ENCODE measurements around the gene GRID1. TPM values are rescaled to one million over a fixed set of nuclear protein-coding genes. Genes with fewer than 3 reads are reported as not detected.

The GRID1 gene
- total RNA-seq, 2 experiments from 2014 or later = not detected

GRCh38 chr10:85888004-85888403 lies 478.6 kb downstream of the GRID1 start:
- POLR2A ChIA-PET = no interaction called here
- Mint-ChIP-seq H3K36me3 (no peaks in the 10 kb centered on the region), H3K4me3 (no peak overlapping the region), H3K27me3 (peaks cover 7% of the 10 kb centered on the region), H3K27ac (no peak overlapping the region), H3K9me3 (no peaks in the 10 kb centered on the region), H3K4me1 (no peaks in the 10 kb centered on the region)
- ATAC-seq (ENCODE audit: low read depth) = no peak
- DNase-seq = no peak

- Mint-ChIP-seq H3K27ac (no peak overlapping the region), H3K4me1 (no peaks in the 10 kb centered on the region), H3K9me3 (peaks cover under 1% of the 10 kb centered on the region), H3K4me3 (no peak overlapping the region), H3K36me3 (no peaks in the 10 kb centered on the region), H3K27me3 (no peaks in the 10 kb centered on the region)
- POLR2A ChIA-PET = no interaction called here
- ATAC-seq (ENCODE audit: low read depth) (no peak), DNase-seq (no peak)
These were observed 492.4 kb downstream of the GRID1 start for GRCh38 chr10:85874208-85874607.

GRCh38 chr10:85873063-85873462 lies 493.5 kb downstream of the GRID1 start:
- ATAC-seq (ENCODE audit: low read depth) (no peak), DNase-seq (no peak)
- Mint-ChIP-seq H3K36me3 (no peaks in the 10 kb centered on the region), H3K9me3 (no peaks in the 10 kb centered on the region), H3K4me1 (no peaks in the 10 kb centered on the region), H3K4me3 (no peak overlapping the region), H3K27ac (no peak overlapping the region), H3K27me3 (no peaks in the 10 kb centered on the region)
- POLR2A ChIA-PET = no interaction called here

GRCh38 chr10:85868627-85869499 lies 497.7 kb downstream of the GRID1 start:
- no peaks in the 10 kb centered on the region for H3K36me3 Mint-ChIP-seq
- POLR2A ChIA-PET = no interaction called here
- no peaks in the 10 kb centered on the region for H3K27me3 Mint-ChIP-seq
- H3K4me3 Mint-ChIP-seq = no peak overlapping the region
- H3K27ac Mint-ChIP-seq = no peak overlapping the region
- no peaks in the 10 kb centered on the region for H3K4me1 Mint-ChIP-seq
- no peak for ATAC-seq (ENCODE audit: low read depth)
- DNase-seq = no peak
- no peaks in the 10 kb centered on the region for H3K9me3 Mint-ChIP-seq

GRCh38 chr10:85864868-85865526 lies 501.6 kb downstream of the GRID1 start:
- no peaks in the 10 kb centered on the region for H3K27me3 Mint-ChIP-seq
- H3K9me3 Mint-ChIP-seq = no peaks in the 10 kb centered on the region
- no peaks in the 10 kb centered on the region for H3K36me3 Mint-ChIP-seq
- no peak for DNase-seq
- ATAC-seq (ENCODE audit: low read depth) = no peak
- no peak overlapping the region for H3K4me3 Mint-ChIP-seq
- H3K4me1 Mint-ChIP-seq = no peaks in the 10 kb centered on the region
- H3K27ac Mint-ChIP-seq = no peak overlapping the region
- POLR2A ChIA-PET = no interaction called here

GRCh38 chr10:85864173-85864549 lies 502.4 kb downstream of the GRID1 start:
- POLR2A ChIA-PET = no interaction called here
- no peak overlapping the region for H3K27ac Mint-ChIP-seq
- DNase-seq = no peak

GRCh38 chr10:85863301-85864172 lies 503.1 kb downstream of the GRID1 start:
- H3K36me3 Mint-ChIP-seq = no peaks in the 10 kb centered on the region
- H3K27me3 Mint-ChIP-seq = no peaks in the 10 kb centered on the region
- H3K4me3 Mint-ChIP-seq = no peak overlapping the region
- H3K9me3 Mint-ChIP-seq = no peaks in the 10 kb centered on the region
- H3K27ac Mint-ChIP-seq = no peak overlapping the region
- H3K4me1 Mint-ChIP-seq = no peaks in the 10 kb centered on the region
- POLR2A ChIA-PET = no interaction called here
- no peak for ATAC-seq (ENCODE audit: low read depth)
- DNase-seq = no peak

More at GRCh38 chr10:85864173-85864549, 502.4 kb downstream of the GRID1 start:
- no peaks in the 10 kb centered on the region for H3K9me3 Mint-ChIP-seq
- no peaks in the 10 kb centered on the region for H3K36me3 Mint-ChIP-seq
- no peaks in the 10 kb centered on the region for H3K27me3 Mint-ChIP-seq
- no peak overlapping the region for H3K4me3 Mint-ChIP-seq
- no peak for ATAC-seq (ENCODE audit: low read depth)
- no peaks in the 10 kb centered on the region for H3K4me1 Mint-ChIP-seq

GRCh38 chr10:85862771-85863170 lies 503.8 kb downstream of the GRID1 start:
- H3K27ac Mint-ChIP-seq = no peak overlapping the region
- ATAC-seq (ENCODE audit: low read depth) (no peak), DNase-seq (no peak)
- no peaks in the 10 kb centered on the region for H3K36me3 Mint-ChIP-seq
- H3K4me3 Mint-ChIP-seq = no peak overlapping the region
- no peaks in the 10 kb centered on the region for H3K4me1 Mint-ChIP-seq
- no peaks in the 10 kb centered on the region for H3K9me3 Mint-ChIP-seq
- H3K27me3 Mint-ChIP-seq = no peaks in the 10 kb centered on the region
- POLR2A ChIA-PET = no interaction called here

GRCh38 chr10:85861513-85862197 lies 504.9 kb downstream of the GRID1 start:
- H3K4me1 Mint-ChIP-seq = no peaks in the 10 kb centered on the region
- no peak for ATAC-seq (ENCODE audit: low read depth)
- H3K9me3 Mint-ChIP-seq = no peaks in the 10 kb centered on the region
- no peak for DNase-seq
- H3K27ac Mint-ChIP-seq = no peak overlapping the region
- no peaks in the 10 kb centered on the region for H3K36me3 Mint-ChIP-seq
- no peaks in the 10 kb centered on the region for H3K27me3 Mint-ChIP-seq
- no peak overlapping the region for H3K4me3 Mint-ChIP-seq
- POLR2A ChIA-PET = no interaction called here

GRCh38 chr10:85859859-85860258 lies 506.7 kb downstream of the GRID1 start:
- Mint-ChIP-seq H3K4me1 (no peaks in the 10 kb centered on the region), H3K4me3 (no peak overlapping the region), H3K27me3 (no peaks in the 10 kb centered on the region), H3K36me3 (no peaks in the 10 kb centered on the region), H3K27ac (no peak overlapping the region), H3K9me3 (no peaks in the 10 kb centered on the region)
- ATAC-seq (ENCODE audit: low read depth) (no peak), DNase-seq (no peak)
- POLR2A ChIA-PET = no interaction called here

- no peaks in the 10 kb centered on the region for H3K36me3 Mint-ChIP-seq
- no peak overlapping the region for H3K27ac Mint-ChIP-seq
These were observed 507.6 kb downstream of the GRID1 start for GRCh38 chr10:85858776-85859515.

GRCh38 chr10:85857791-85858190 lies 508.8 kb downstream of the GRID1 start:
- Mint-ChIP-seq H3K27me3 (no peaks in the 10 kb centered on the region), H3K27ac (no peak overlapping the region), H3K9me3 (no peaks in the 10 kb centered on the region), H3K36me3 (no peaks in the 10 kb centered on the region), H3K4me3 (no peak overlapping the region), H3K4me1 (no peaks in the 10 kb centered on the region)
- POLR2A ChIA-PET = no interaction called here
- DNase-seq (no peak), ATAC-seq (ENCODE audit: low read depth) (no peak)

More at GRCh38 chr10:85858776-85859515, 507.6 kb downstream of the GRID1 start:
- POLR2A ChIA-PET = no interaction called here
- DNase-seq (no peak), ATAC-seq (ENCODE audit: low read depth) (no peak)
- no peaks in the 10 kb centered on the region for H3K27me3 Mint-ChIP-seq
- no peaks in the 10 kb centered on the region for H3K4me1 Mint-ChIP-seq
- no peaks in the 10 kb centered on the region for H3K9me3 Mint-ChIP-seq
- no peak overlapping the region for H3K4me3 Mint-ChIP-seq

- ATAC-seq (ENCODE audit: low read depth) (no peak), DNase-seq (no peak)
- H3K27ac Mint-ChIP-seq = no peak overlapping the region
- no peak overlapping the region for H3K4me3 Mint-ChIP-seq
- POLR2A ChIA-PET = no interaction called here
- no peaks in the 10 kb centered on the region for H3K36me3 Mint-ChIP-seq
- no peaks in the 10 kb centered on the region for H3K9me3 Mint-ChIP-seq
- H3K4me1 Mint-ChIP-seq = no peaks in the 10 kb centered on the region
- H3K27me3 Mint-ChIP-seq = no peaks in the 10 kb centered on the region
These were observed 509.3 kb downstream of the GRID1 start for GRCh38 chr10:85857305-85857704.

Measured in activated naive CD8-positive, alpha-beta T cell treated with anti-CD3 and anti-CD28 coated beads, Interleukin-2, amount 10 ng/mL, durations not matched to agents 7 days and 5 days (primary cell).